NOMO-1 (cell line): ENCODE data around the gene TBX1.

Experiments
- DNase-seq, 2 experiments: peaks; one replicate each; lab custom pipeline; 2025; ENCODE audit not compliant: unreplicated experiment in 2 of 2; lab: John Stamatoyannopoulos, UW

The TBX1 gene

GRCh38 chr22:19797086-19798002 lies 36.8 kb downstream of the TBX1 start:
- DNase-seq: no peak

GRCh38 chr22:19798003-19798665 lies 37.6 kb downstream of the TBX1 start:
- DNase-seq: no peak

GRCh38 chr22:19798891-19799293 lies 38.3 kb downstream of the TBX1 start:
- no peak for DNase-seq

- no peak for DNase-seq
Observed at GRCh38 chr22:19799322-19800190, 39.0 kb downstream of the TBX1 start.

- no peak for DNase-seq
Observed at GRCh38 chr22:19800306-19800705, 39.7 kb downstream of the TBX1 start.

- DNase-seq: no peak
Observed at GRCh38 chr22:19800761-19801244, 40.2 kb downstream of the TBX1 start.

- DNase-seq: no peak
Observed at GRCh38 chr22:19801340-19802000, 40.9 kb downstream of the TBX1 start.

GRCh38 chr22:19802001-19802893 lies 41.7 kb downstream of the TBX1 start:
- no peak for DNase-seq

- DNase-seq: no peak
Observed at GRCh38 chr22:19802894-19803735, 42.5 kb downstream of the TBX1 start.

GRCh38 chr22:19803736-19804267 lies 43.2 kb downstream of the TBX1 start:
- DNase-seq: no peak

- no peak for DNase-seq
Observed at GRCh38 chr22:19805821-19806212, 45.2 kb downstream of the TBX1 start.

GRCh38 chr22:19806213-19807160 lies 45.9 kb downstream of the TBX1 start:
- no peak for DNase-seq

GRCh38 chr22:19807161-19807913 lies 46.8 kb downstream of the TBX1 start:
- no peak for DNase-seq

- DNase-seq: no peak
Observed at GRCh38 chr22:19807914-19808872, 47.6 kb downstream of the TBX1 start.

- no peak for DNase-seq
Observed at GRCh38 chr22:19808873-19809478, 48.4 kb downstream of the TBX1 start.
